ENCODE measurements around the gene METTL24.

METTL24 gene, protein sequence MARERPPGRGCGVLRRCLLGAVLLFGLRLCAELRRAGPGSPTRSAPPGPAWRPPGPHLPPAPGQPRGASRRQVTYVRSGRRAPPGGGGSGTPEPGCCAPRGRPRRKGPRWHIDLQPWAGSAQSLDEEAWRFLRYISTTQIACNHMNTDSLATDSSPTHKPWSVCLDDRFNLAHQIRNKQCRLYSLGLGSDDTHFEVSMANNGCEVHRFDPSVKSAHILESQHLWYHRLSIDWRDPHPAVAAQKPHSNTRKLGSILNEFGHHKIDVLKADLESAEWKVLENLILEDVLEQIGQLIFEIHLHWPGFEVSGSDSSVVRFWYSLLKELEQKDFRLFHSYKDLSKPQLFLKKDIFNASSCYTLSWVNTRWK
- 0 to 0.07 reads per million in 2 donors for total RNA-seq

DNA sequence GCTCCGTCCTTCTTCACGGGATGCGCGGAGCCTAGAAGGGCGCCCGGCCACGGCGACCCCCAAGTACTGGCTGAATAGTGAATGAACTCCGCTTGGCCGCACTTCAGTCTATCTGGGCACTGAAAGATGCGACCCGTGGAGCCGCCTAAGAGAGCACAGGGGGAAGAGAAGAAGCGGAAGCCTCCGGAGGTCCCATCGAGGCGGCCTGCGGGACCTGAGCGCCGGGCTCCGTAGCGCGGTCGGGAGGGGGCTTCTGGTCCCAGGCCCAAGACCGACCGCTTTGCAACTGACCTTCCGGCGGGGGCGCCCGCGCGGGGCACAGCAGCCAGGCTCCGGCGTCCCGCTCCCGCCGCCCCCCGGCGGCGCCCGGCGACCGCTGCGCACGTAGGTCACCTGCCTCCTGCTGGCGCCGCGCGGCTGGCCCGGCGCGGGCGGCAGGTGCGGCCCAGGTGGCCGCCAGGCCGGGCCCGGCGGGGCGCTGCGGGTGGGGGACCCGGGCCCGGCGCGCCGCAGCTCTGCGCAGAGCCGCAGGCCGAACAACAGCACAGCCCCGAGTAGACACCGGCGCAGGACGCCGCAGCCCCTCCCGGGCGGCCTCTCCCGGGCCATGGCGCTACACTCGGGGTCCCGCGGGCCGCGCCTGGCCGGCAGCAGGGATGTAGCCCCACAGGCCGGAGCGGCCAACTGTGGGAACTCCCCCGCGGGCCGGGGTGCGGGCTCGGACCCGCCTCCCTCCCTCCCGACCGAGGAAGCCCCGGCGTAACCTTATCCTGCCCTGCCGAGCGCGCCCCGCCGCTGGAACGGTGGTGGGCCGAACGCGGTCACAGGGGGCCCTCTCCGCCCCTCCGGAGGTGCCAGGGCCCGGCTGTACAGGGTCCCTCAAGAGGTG, at the start of gene METTL24:
Gene METTL24 (minus strand): TSS at position 686 of the 889 bp plus-strand sequence. CDS start 77 bp downstream, at position 609.
- DNase-seq = no peak

- no peak for DNase-seq
Observed at GRCh38 chr6:110404607-110405006, 46.5 kb upstream of the METTL24 start.

DNA sequence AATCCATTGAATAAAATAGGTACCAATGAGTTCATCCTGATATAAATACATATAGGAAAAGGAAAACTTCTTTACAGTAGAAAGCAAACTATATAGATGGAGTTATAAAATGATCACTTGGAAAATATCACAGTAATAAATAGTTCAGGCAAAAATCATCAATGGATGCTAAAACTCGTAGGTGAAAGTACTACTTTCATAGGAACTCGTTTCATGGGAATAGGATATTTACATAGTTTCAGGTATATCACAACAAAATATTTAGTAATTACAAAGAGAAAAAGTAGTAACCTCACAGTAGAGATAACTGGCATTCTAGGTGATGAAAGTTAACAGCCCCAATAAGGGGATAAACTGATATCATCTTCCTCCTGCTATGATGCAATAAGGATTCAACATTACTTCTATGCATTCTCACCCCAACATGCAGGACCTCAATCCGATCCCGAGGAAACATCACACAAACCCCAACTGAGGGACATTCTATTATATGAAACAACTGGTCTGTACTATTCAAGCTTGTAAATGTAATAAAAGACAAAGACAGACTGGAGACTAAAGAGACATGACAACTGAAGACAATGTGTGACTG, 43.5 kb upstream of the METTL24 start:
- DNase-seq = no peak

DNA sequence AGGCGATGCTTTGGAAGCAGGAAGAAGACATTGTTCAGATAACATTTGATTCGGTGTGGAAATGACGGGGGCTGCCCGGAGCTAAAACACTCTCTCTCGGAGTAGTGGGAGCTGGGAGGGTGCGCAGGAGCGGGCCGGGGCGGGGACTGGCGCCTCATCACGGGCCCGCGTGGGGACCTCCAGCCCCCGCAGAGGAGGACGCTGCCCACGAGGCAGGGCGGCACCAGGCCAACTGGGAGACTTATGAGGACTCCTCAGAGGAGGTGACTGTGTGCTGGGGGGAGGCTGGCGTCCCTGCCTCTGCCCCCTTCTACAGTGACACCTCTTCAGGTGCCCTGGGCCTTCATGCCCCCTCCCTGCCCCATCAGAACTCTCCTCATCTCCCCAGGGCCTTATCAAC, 42.1 kb upstream of the METTL24 start:
- no peak for DNase-seq

DNA sequence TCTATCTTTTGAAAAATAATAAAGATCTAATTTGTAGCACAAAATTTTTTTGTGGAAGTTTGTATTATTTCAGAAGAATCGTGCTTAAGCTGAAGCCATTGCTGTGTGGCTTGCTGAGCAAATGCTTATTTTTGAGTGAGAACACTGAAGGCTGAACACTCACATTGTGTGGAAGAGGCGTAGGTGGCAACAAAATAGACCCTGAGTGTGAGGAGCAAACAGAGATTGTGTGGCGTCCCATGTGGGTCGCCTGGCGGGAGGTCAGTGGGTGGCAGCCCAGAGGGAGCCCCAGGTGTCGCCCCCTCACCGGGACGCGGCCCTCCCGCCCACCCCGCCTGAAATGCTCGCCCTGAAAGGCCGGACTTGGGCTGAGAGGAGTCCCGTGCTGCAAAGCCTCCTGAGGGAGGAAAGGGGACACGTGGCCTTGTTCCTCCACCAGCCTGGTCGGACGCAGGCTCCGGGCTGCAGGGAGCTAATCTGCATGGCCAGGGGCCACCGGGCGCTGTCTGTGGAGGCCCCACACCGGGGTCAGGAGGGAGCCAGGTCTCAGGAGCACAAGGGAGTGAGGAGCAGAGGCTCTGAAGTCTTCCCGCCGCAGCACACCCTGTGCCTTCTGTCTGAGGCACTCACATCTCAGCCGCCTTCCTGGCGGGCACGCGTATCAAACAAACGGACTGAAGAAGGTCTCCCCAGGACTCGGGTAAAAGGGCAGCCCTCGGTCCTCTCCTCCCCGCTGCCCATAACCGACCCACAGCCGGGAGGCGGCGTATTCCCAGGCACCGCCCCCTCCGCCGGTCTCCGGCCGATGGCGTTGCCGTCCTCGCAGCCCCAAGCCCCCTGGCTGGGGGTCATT, 41.3 kb upstream of the METTL24 start:
- DNase-seq = no peak

GRCh38 chr6:110398778-110399177, 40.6 kb upstream of the METTL24 start:
- DNase-seq = no peak

DNA sequence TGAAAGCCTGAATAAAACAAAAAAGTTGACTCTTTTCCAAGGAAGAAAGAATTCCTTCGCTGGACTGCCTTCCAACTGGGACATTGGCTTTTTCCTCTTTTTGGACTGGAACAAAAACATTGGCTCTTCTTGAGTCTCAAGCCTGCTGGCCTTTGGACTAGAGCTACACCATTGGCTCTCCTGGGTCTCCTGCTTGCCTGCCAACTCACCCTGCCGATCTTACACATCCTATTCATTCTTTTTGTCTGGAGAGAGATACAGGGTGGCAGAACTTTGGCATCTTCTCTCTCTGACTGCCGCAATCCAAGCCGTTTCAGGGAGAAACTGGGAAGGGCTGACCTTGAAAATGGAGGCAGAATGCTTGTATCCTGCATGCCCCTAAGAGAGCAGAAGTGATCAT, 37.1 kb upstream of the METTL24 start:
- DNase-seq = no peak

GRCh38 chr6:110394409-110394808, 36.3 kb upstream of the METTL24 start:
- no peak for DNase-seq

- DNase-seq = no peak
Observed at GRCh38 chr6:110392727-110393126, 34.6 kb upstream of the METTL24 start.

GRCh38 chr6:110390404-110390803, 32.3 kb upstream of the METTL24 start:
- peak in 1 of 5 experiments; percentile 25 for DNase-seq

DNA sequence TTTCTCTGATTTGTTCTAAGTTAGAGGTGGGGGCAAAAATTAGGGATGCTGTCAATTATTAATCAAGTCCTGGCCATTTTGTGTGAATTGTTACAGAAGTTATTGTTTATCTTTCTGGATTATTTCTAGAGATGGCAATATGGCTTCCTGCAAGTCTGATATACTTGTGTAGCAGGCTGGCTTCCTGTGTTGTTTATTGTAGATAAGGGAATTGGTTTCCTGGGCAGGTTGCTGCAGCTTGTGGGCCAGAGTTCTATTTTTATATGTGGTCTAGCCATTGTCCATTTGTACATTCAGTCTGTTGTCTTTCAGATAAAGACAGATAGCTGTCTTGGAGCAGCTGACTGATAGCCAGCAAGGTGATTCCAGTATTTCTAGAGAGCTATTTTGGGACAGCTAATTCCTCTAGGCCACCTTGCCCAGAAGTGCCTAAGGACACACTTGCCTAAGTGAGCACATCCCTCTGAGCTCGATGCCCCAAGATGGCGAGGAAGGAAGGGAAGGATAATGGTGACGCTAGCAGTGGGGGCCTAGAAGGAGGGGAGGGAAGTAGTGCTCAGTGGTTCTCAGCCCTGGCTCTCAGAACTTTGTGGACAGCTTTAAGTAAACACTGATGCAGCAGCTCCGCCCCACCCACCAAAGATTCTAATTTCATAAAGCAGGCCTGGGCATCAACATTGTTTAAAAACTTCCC, 31.7 kb upstream of the METTL24 start:
- peak in 1 of 5 experiments; percentile 15 for DNase-seq

DNA sequence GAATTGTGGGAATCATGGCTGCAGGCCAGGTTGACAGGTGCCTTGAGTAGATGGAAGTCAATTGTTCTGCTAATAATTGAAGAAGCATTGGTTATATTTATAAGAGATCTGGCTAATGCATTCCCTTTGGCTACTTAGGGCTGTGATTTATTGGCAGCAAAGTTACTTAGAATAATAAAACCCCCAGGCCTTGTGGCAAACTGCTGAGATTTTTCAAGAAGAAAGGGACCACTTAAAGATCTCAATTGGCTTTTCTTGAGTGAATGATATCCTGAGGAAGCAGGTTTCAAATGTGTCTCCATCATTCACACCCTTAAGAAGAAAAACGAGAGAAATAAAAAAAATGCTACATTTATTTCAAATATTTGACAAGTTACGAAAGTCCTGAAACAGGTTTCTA, 29.8 kb upstream of the METTL24 start:
- DNase-seq = no peak

GRCh38 chr6:110385458-110385863, 27.3 kb upstream of the METTL24 start:
- DNase-seq = no peak

DNA sequence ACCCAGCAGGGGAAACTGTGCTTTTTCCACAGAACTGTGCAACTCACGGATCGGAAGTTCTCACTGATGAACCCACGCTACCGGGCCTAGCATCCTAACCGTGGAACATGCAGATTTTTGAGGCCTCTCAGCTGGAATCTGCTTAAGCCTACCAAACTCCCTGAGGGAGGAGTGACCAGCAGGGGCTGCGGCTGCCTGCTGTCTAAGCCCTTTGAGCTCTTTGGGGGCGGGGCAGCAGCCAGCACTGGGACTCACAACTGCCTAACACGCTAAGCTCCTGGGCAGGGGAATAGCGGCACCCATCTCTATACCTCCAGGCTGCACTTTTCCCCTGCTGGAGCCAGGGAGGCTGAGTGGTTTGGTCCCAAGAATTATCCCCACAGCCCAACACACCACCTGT, 20.4 kb upstream of the METTL24 start:
- no peak for DNase-seq

DNA sequence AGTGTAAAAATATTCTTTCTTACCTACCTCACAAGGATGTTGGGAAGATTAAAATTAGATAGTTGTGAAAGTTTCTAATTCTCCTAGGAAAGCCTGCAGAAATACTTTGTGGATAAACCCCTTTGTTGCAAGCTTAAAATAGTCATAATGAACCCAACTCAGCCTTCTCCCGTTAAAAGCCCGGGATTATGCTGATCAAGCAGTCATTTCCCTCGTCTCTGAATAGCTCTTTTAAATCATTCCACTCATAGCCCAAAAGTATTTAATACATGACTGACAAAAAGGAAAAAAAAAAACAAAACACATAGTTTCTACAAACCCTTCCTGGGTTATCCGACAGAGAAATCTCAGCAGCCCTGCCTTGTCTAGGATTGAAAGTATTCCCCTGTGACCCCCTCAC, 10.9 kb upstream of the METTL24 start:
- DNase-seq = no peak

DNA sequence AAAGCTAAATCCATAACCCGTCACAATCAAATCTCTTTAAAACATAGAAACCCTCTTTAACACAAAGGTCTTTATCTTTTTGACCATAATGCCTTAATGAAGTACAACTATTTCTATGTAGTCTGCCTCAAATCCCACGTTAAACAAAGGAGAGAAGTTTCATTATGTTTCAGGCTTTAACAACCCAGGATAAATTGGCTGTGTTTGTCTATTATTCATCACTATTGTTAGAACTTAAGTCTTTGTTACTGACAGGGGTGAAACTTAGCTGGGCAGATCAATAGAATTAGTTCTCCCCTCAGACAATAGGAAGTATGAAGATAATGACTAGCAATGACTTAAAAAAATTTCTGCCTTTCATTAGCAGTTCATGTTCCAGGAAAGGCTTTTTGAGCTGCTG, 10.1 kb upstream of the METTL24 start:
- no peak for DNase-seq

- no peak for DNase-seq
Observed at GRCh38 chr6:110367825-110368224, 9.7 kb upstream of the METTL24 start.

- DNase-seq = no peak
Observed at GRCh38 chr6:110366975-110367374, 8.8 kb upstream of the METTL24 start.

DNA sequence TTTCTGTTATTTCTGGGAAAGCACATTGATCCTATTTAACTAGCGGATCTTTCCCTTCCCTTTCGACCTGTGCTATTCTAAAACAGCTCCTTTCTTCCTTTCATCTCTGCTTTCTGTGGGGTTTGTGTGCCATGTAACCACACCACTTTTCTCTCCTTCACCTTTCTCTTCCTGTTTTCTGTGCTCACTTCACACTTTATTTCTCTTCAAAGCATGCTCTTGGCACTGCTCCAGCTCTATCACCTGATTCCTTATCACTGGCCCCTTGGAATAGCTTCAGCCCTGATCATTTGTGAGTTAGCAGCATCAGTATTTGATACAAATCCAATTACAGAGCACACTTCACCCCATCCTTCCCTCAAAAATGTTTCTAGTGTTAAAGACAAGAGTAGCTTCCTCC, 8.1 kb upstream of the METTL24 start:
- no peak for DNase-seq

DNA sequence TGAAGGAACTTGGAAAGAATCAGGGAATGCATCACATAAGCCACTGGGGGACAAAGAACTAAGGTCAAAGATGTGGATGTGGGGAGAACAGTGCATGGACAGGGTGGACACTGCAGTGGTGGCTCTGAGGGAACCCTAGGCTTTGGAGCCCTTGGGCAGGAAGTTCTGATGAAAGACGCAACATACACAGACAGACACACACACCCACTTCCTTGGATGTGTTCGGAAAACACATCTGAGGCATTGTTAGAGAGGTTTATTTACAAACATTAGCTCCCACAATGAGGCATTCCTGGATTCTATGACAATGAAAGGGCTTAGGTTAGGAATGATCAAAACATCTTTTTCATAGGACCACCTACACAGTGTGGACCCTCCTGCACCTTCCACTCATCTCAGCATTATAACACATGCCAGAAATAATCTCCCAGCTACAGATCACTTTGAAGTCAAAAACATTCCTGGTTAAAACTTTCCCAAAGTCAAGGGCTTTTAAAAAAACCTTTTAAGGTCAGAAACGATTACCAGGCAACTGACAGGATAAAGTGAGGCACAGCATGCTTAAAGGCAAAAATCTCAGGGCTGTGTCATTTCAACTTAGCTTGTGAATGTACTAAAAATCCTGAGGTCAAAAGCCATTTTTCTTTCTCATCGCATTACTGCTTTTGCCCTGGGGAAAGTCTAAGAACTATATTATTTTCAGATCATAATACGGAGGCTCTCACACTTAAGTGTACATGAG, 6.4 kb upstream of the METTL24 start:
- DNase-seq = no peak

- DNase-seq = no peak
Observed at GRCh38 chr6:110363748-110364147, 5.6 kb upstream of the METTL24 start.
